ENCODE measurements around the gene SMCO4.
"Not testable (repeated sequence)": the region's sequence is repeated elsewhere in the genome, so short reads cannot be mapped to it uniquely, and the experiment has no call there.

Gene SMCO4

DNA sequence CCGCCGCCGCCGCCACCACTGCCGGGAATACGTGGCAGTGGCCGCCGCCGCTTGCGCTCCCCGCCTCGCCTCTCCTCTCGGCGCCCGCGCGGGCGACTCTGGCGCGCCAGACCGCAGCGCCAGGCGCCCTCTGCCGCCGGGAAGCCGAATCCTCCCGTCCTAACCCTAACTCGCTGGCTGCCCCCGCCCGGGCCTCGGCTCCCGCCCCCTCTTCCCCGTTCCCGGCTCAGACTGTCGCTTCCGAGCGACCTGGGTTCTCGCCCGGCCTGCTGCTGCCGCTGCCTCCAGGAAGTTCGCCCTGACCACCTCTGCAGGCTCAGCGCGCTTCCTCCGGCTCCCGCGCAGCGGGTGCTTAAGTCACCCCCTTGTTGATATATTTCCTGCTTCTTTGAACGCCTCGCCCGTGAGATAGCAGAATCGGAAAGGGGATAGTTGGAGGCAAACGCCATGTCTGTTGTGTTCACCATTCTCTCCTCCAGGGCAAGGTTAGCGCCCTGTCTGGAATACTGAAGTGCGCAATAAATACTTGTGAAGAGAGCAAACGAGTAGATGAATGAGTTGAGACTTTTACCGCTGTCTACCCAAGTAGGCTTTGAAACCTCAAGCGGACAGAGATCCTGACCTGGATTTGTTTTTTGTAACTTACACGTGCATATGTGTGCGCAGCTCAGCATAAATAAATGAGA is at the start of gene SMCO4:
Gene SMCO4, minus strand, starts transcription at position 100 of the 686 bp plus-strand sequence. CDS start 64,202 bp downstream, outside the sequence.
- DNase-seq, result peak; percentile 89

DNA sequence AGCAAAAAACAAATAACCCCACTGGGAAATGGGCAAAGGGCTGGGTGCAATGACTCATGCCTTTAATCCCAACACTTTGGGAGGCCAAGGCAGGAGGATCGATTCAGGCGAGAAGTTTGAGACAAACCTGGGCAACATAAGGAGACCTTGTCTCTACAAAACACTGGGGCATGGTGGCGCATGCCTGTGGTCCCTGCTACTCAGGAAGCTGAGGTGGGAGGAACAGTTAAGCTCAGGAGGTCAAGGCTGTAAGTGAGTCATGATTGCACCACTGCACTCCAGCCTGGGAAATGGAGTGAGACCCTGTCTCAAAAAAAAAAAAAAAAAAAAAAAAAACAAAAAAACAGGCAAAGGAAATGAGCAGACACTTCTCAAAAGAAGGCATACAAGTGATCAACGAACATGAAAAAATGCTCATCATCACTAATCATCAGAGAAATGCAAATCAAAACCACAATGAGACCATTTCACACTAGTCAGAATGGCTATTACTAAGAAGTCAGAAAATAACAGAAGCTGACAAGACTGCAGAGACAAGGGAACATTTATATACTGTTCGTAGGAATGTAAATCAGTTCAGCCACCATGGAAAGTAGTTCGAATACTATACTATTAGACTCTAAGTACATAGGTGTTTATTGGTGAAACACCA is 48.2 kb upstream of the SMCO4 start:
- peak; percentile 56 for DNase-seq

DNA sequence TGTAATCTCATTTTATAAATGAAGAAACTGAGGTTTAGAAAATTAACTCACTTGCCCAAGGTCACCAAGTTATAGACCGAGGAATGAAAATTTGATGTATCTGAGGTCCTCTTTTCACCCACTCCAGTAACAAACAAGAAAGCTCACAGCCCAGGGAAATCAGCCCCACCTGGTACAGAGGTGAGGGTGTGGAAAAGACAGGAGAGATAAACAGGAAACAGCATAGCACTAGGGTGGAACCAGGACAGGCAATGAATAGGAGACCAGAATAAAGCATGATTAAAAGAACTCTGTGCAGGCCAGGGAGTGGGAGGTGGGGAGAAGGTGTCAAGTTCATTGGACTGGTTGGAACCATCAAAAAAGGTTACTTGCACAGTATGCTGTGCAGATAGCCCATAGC is 46.2 kb upstream of the SMCO4 start:
- no peak for DNase-seq

GRCh38 chr11:93587858-93588581 is 44.8 kb upstream of the SMCO4 start:
- no peak for DNase-seq

DNA sequence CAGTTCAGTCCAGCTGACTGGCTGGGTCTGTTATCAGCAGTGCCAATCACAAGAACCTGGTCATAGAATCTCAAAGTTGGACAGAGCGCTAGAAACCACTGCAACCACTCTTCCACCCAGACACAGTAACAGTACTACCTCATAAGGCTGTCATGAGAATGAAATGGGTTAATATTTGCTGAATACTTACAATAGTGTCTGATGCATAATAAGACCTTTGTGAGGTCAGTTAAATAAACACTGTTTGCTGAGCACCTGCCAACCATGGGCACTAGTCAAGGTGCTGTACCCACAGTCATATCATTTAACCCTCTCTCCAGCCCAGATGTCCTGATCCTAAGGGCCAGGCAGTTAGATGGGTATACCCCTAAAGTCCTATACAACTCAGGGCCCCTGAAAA is 44.2 kb upstream of the SMCO4 start:
- not testable (repeated sequence) for DNase-seq

- DNase-seq, result peak; percentile 58
Measured at GRCh38 chr11:93585758-93586157, 42.6 kb upstream of the SMCO4 start.

DNA sequence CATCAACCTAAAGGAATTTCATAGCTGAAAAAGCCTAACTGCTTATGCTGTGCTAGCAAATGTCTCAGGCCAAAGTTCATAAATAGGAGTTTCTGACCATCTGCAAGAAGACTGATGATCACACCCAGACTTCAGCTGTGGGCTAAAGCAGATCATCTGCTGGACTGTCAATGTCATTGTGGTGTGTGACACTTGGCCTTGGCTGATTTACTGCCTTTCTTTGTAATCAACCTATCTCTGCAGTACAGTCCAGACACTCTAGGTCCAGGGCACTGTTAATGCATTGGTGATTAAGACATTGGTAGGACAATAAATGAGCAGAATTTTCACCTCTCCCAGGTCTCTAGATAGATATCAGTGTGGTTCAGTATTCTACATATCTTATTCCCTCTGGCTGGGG is 40.3 kb upstream of the SMCO4 start:
- DNase-seq, result no peak

DNA sequence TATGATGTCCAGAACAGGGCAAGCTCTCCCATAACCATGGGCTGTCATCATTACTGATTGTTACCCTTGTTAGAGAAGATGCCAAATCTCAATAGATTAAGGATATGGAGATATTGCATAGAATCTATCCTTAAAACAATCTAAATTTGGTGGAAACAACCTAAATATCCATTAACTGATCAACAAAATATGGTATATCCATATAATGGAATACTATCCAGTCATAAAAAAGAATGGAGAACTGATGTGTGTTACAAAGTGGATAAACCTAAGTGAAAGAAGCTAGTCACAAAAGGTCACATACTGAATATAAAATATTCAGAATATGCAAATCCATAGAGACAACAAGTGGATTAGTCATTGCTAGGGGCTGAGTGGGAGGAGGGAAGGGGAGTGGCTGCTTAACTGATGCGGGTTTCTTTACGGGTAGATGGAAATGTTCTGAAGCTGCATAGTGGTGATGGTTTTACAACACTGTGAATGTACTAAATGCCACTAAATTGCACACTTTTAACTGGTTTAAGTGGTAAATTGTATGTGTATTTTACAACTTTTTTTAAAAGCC is 36.1 kb upstream of the SMCO4 start:
- peak; percentile 49 for DNase-seq

GRCh38 chr11:93577286-93577685 is 34.1 kb upstream of the SMCO4 start:
- DNase-seq, result no peak

- DNase-seq, result peak; percentile 27
Measured at GRCh38 chr11:93576870-93577269, 33.7 kb upstream of the SMCO4 start.

DNA sequence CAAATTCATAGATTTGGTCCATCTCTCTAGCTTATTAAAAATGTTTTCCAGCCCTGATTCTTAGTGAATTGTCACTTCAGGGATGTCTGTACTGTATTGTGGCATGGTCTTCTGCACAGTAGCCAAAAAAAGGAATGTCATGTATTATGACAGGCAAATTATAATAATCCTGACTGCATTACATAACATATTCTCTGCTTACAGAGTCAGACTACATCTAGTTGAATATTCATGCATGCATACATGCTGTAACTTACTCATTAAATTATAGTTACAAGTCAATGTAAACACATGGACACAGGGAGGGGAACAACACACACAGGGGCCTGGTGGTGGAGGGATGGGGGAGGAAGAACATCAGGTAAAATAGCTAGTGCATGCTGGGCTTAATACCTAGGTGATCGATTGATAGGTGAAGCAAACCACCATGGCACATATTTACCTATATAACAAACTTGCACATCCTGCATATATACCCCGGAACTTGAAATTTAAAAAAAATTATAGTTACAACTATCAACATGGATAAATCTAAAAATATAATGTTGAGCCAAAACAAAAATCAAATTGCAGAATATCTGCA is 31.5 kb upstream of the SMCO4 start:
- no peak for DNase-seq

- DNase-seq, result no peak
Measured at GRCh38 chr11:93573184-93573583, 30.0 kb upstream of the SMCO4 start.

DNA sequence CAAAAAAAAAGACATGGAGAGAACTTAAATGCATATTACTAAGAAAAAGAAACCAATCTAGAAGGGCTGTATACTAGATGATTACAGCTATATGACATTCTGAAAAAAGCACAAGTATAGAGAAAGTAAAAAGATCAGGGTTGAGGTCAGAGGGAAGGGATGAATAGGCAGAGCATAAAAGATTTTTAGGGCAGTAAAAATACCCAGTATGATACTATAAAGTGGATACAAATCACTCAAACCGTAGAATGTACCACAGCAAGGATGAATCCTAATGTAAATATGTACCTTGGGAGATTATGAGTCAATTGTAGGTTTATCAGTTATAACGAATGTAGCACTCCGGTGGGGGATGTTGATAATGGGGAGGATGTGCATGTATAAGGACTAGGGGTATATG is 29.4 kb upstream of the SMCO4 start:
- no peak for DNase-seq

DNA sequence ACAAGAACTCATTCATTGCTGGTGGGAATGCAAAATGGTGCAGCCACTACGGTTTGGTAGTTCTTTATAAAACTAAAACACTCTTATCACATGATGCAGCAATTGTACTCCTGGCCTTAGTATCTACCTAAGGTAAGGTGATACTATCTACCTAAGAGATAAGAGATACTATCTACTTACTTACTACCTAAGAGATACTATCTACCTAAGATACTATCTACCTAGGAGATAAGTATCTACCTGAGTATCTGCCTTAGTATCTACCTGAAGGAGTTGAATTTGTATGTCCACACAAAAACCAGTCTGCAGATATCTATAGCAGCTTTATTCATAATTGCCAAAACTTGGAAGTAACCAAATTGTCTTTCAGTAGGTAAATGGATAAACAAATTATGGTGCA is 29.0 kb upstream of the SMCO4 start:
- no peak for DNase-seq

DNA sequence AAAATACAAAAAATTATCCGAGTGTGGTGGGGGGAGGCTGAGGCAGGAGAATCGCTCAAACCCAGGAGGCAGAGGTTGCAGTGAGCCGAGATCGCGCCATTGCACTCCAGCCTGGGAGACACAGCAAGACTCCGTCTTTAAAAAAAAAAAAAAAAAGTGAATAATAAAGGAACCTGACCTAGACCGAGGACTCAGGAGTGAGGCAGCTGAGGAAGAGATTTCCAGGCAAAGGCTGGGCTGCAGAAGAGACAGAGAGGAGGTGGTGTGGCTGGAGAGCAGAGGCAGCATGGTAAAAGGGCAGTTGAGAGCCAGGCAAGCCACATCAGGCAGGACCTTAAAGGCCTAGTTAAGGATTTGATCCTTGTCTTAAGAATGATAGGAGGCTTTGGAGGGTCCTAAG is 28.4 kb upstream of the SMCO4 start:
- DNase-seq, result no peak

GRCh38 chr11:93570759-93571413 is 27.7 kb upstream of the SMCO4 start:
- no peak for DNase-seq

- DNase-seq, result no peak
Measured at GRCh38 chr11:93569496-93569895, 26.3 kb upstream of the SMCO4 start.

DNA sequence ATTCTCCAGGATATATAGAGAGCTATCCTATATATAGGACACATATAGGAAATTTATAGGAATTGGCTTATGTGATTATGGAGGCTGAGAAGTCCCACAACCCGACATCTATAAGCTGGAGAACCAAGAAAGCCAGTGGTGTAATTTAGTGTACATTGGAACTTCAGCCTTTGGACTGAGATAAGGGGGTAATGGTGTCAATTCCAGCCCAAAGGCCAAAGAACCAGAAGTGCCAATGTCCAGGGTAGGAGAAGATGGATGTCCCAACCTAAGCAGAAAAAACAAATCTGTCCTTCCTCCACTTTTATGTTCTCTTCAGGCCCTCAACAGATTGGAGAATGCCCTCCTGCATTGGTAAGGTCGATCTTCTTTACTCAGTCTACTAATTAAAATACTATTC is 25.5 kb upstream of the SMCO4 start:
- no peak for DNase-seq

- DNase-seq, result no peak
Measured at GRCh38 chr11:93567401-93567895, 24.3 kb upstream of the SMCO4 start.

- no peak for DNase-seq
Measured at GRCh38 chr11:93564895-93565294, 21.7 kb upstream of the SMCO4 start.

DNA sequence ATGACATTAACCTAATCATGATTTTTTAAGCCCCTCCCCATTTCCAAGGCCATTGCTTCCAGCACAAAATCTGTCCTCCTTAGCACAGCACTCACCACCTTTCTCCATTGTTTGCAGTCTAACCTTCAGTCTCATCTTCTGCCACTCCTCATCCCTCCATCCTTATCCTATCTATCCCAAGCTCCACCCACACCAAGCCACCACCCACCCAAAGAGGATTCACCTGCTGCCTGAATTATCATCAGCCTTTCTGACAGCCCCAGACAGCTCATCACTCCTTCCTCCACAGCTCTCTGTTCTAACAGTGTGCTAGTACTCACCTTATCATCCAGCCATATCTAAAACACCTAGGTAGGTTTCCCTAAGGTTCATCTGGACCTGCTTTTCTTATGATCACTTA is 20.7 kb upstream of the SMCO4 start:
- DNase-seq, result no peak

DNA sequence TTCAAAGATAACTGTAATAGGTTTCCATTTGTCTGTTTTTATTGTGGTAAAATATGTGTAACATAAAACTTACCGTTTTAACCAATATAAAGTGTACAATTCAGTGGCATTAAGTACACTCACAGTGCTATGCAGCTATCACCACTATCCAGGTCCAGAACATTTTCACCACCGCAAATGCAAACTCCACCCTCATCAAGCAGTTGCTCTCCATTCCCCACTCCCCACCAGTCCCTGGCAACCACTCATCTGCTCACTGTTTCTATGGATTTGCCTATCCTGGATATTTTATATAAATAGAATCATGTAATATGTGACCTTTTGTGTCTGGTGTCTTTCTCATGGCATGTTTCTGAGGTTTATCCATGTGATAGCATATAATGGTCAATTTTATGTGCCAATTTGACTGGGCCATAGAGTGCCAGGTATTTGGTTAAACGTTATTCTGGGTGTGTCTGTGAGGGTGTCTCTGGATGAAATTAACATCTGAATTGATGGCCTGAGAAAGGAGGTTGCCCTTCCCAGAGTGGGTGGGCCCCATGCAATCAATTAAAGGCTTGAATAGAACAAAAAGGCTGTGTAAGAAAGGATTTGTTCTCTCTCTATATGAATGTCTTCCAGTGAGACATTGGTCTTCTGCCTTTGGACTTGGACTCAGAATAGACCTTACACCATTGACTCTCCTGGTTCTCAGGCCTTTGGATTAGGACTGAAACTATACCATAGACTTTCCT is 17.2 kb upstream of the SMCO4 start:
- DNase-seq, result no peak

Measured in inflammatory macrophage treated with lipopolysaccharide for 4 hours (primary cell).